Upper lobe of right lung (tissue), 1 donor: ENCODE results near the gene ITSN1. TPM values are rescaled to one million over a fixed set of nuclear protein-coding genes. Genes with fewer than 3 reads are reported as not detected.

ENCODE experiments used
- ATAC-seq: fragments of 200-7000 bp; cut with Tn5 transposase; one replicate; pipeline ENCODE4 v1.9.1; 2020; ENCODE audit warnings: mild to moderate bottlenecking, moderate library complexity
- DNase-seq: peaks from one replicate; pipeline ENCODE4 v3.0.0-alpha.2; 2020
- H3K27ac ChIP-seq: fragments of 200-600 bp; one replicate; pipeline ENCODE4 v1.8.0; 2022
- H3K27me3 ChIP-seq: fragments of 200-600 bp; one replicate; pipeline ENCODE4 v1.8.0; 2022; ENCODE audit warnings: mild to moderate bottlenecking
- H3K36me3 ChIP-seq: fragments of 200-600 bp; one replicate; pipeline ENCODE4 v1.8.0; 2022
- H3K4me1 ChIP-seq: fragments of 200-600 bp; one replicate; pipeline ENCODE4 v1.8.0; 2022
- H3K4me3 ChIP-seq: fragments of 200-600 bp; one replicate; pipeline ENCODE4 v1.8.0; 2022; ENCODE audit warnings: mild to moderate bottlenecking
- H3K9me3 ChIP-seq: fragments of 200-600 bp; one replicate; pipeline ENCODE4 v1.8.0; 2022
- CTCF ChIP-seq: fragments of 200-600 bp; IDR thresholded peaks from one replicate; pipeline ENCODE4 v1.8.0; 2022; ENCODE audit warnings: antibody characterized with exemption
- intact Hi-C: fragments of 100-400 bp; cut with DNase I; formaldehyde crosslinking; loops from one replicate; pipeline ENCODE4 v1.11.0; 2022
- total RNA-seq: library from RNA; stranded (reverse); fragmentation: NEBNext Ultra II Directional; extraction: Animal tissue kit (Norgen Biotek cat#: 25700); gene quantifications from one replicate; pipeline ENCODE4 v1.2.1, GENCODE V29; 2021
- donor health status: DM: no; HTN: yes; CAD: no; lungs with severe emphysema.

Gene ITSN1
- total RNA-seq, 1 donor from 2014 or later, result 32.0 TPM

GRCh38 chr21:33685613-33686197, 43.4 kb downstream of the ITSN1 start:
- peaks cover 36% of the 10 kb centered on the region for H3K4me1 ChIP-seq
- no peak overlapping the region for H3K27ac ChIP-seq
- no peak overlapping the region for H3K4me3 ChIP-seq
- no peaks in the 10 kb centered on the region for H3K36me3 ChIP-seq
- no peaks in the 10 kb centered on the region for H3K9me3 ChIP-seq
- no peak for ATAC-seq
- no peak for TF ChIP-seq CTCF
- intact Hi-C loops, result no loop called here
- no peaks in the 10 kb centered on the region for H3K27me3 ChIP-seq
- no peak for DNase-seq

GRCh38 chr21:33686386-33686785, 44.1 kb downstream of the ITSN1 start:
- intact Hi-C loops, result no loop called here
- Histone ChIP-seq H3K36me3 (no peaks in the 10 kb centered on the region), H3K4me1 (peaks cover 36% of the 10 kb centered on the region), H3K9me3 (no peaks in the 10 kb centered on the region), H3K4me3 (no peak overlapping the region), H3K27ac (no peak overlapping the region), H3K27me3 (no peaks in the 10 kb centered on the region)
- ATAC-seq (no peak), DNase-seq (no peak)
- no peak for TF ChIP-seq CTCF

- intact Hi-C loops, result no loop called here
- no peaks in the 10 kb centered on the region for H3K36me3 ChIP-seq
- TF ChIP-seq CTCF, result no peak
- no peak overlapping the region for H3K4me3 ChIP-seq
- no peaks in the 10 kb centered on the region for H3K9me3 ChIP-seq
- ATAC-seq, result no peak
- no peaks in the 10 kb centered on the region for H3K27me3 ChIP-seq
- no peak for DNase-seq
- H3K27ac ChIP-seq, result no peak overlapping the region
- peaks cover 36% of the 10 kb centered on the region for H3K4me1 ChIP-seq
Observed at GRCh38 chr21:33687634-33688033, 45.3 kb downstream of the ITSN1 start.

GRCh38 chr21:33688353-33688752, 46.1 kb downstream of the ITSN1 start:
- peaks cover 36% of the 10 kb centered on the region for H3K4me1 ChIP-seq
- no peaks in the 10 kb centered on the region for H3K27me3 ChIP-seq
- H3K4me3 ChIP-seq, result no peak overlapping the region
- no peak for TF ChIP-seq CTCF
- intact Hi-C loops, result no loop called here
- DNase-seq (no peak), ATAC-seq (no peak)
- H3K9me3 ChIP-seq, result no peaks in the 10 kb centered on the region
- H3K36me3 ChIP-seq, result no peaks in the 10 kb centered on the region
- H3K27ac ChIP-seq, result no peak overlapping the region

- Histone ChIP-seq H3K27me3 (no peaks in the 10 kb centered on the region), H3K4me1 (peaks cover 14% of the 10 kb centered on the region), H3K36me3 (no peaks in the 10 kb centered on the region), H3K4me3 (no peak overlapping the region), H3K9me3 (no peaks in the 10 kb centered on the region), H3K27ac (no peak overlapping the region)
- ATAC-seq (no peak), DNase-seq (no peak)
- TF ChIP-seq CTCF, result no peak
- intact Hi-C loops, result no loop called here
Observed at GRCh38 chr21:33690874-33691273, 48.6 kb downstream of the ITSN1 start.
